ENCODE data around the gene PRR33. TPM values are rescaled to one million over a fixed set of nuclear protein-coding genes. Genes with fewer than 3 reads are reported as not detected.

PRR33 gene
- total and polyA plus RNA-seq, 2 donors (not counting 3 experiments of a cell fraction or from before 2014, with no cell fraction given): not detected

DNA sequence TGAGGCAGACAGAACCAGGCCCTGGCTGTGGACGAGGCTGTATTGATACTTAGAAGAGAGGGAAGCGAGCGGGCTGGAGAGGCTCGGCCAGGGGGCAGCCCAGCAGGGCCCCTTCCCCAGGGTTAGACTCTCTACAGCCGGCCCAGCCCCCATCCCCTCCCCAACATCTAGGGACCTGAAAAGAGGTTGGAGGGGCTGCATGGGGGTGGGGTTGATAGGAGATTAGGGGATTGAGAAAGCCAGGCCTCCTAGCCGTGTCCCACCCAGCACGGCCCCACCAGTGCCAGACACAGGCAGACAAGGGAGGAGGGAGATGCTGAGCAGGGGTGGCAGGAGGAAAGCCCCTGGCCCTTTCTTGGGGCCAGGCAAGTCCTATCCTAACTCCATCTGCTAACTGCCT lies 33.1 kb downstream of the PRR33 start:
- no peaks in the 10 kb centered on the region for H3K9me1 ChIP-seq (replicated peaks; ENCODE audit: control insufficient read depth, extremely low read depth, insufficient read depth, low read length)
- H3K4me1 ChIP-seq (ENCODE audit: control insufficient read depth, extremely low read depth, insufficient read depth, low read length): peaks cover 6% of the 10 kb centered on the region
- TF ChIP-seq GATA2 (IDR thresholded peaks at IDR 0.05; ENCODE audit: insufficient read depth, insufficient read length, low read depth, low read length) (no peak), FOS (IDR thresholded peaks at IDR 0.05; ENCODE audit: borderline replicate concordance, insufficient read depth, low read length) (no peak), POLR2A (IDR thresholded peaks at IDR 0.05; ENCODE audit: low read depth, low read length) (no peak), JUN (IDR thresholded peaks at IDR 0.05; ENCODE audit: borderline replicate concordance, insufficient read depth, insufficient read length, low read depth) (no peak), MYC (IDR thresholded peaks at IDR 0.05; ENCODE audit: low read depth, low read length) (no peak), EZH2 (IDR thresholded peaks at IDR 0.05; ENCODE audit: borderline replicate concordance, low read depth, low read length, severe bottlenecking) (no peak), CTCF (IDR thresholded peaks at IDR 0.05; ENCODE audit: extremely low read depth in 1 of 2, insufficient read depth in 1 of 2, low read depth in 1 of 2, low read length in 2 of 2) (no peak), POLR2AphosphoS5 (IDR thresholded peaks at IDR 0.05; ENCODE audit: insufficient read depth, low read depth, low read length) (no peak)
- TF ChIP-seq, protein P1, sequence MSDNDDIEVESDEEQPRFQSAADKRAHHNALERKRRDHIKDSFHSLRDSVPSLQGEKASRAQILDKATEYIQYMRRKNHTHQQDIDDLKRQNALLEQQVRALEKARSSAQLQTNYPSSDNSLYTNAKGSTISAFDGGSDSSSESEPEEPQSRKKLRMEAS (IDR thresholded peaks at IDR 0.05; ENCODE audit: insufficient read depth, insufficient read length): no peak
- FAIRE-seq (no peak), DNase-seq (ENCODE audit: low read depth, low spot score) (no peak)
- no peak overlapping the region for H2AFZ ChIP-seq (ENCODE audit: low read depth, low read length)
- H3K9me3 ChIP-seq (replicated peaks; ENCODE audit: control insufficient read depth, insufficient read depth, low read length): no peaks in the 10 kb centered on the region
- intact Hi-C loops (cut with micrococcal nuclease): no loop called here
- no peak overlapping the region for H3K4me2 ChIP-seq (ENCODE audit: insufficient read depth, low read length)
- H3K9ac ChIP-seq (replicated peaks; ENCODE audit: extremely low read depth, insufficient read depth, low read length): no peak overlapping the region
- no peak overlapping the region for H3K4me3 ChIP-seq (replicated peaks in 1 of 3; ENCODE audit: insufficient read depth in 1 of 3, low read depth in 1 of 3, low read length in 3 of 3)
- no peak overlapping the region for H3K27ac ChIP-seq (ENCODE audit: insufficient read depth, low read depth, low read length)
- no TSS peak for BruUV-seq (replicated peaks)
- H4K20me1 ChIP-seq (replicated peaks; ENCODE audit: control insufficient read depth, extremely low read depth, insufficient read depth, low read length): no peaks in the 10 kb centered on the region
- dilution Hi-C loops (cut with MboI; ENCODE audit: extremely low pct_ligation_motif_present, low sequenced_read_pairs): no loop called here
- ChIA-PET CTCF (interaction anchor here (1.5 to 2.2 kb wide), 2 partner anchors 24 to 27 kb away, joined by 6 to 8 read pairs; no protein-coding TSS in a partner anchor), POLR2A (no interaction called here)
- H3K79me2 ChIP-seq (ENCODE audit: control insufficient read depth, insufficient read depth, low read length): no peaks in the 10 kb centered on the region
- no peaks in the 10 kb centered on the region for H3K27me3 ChIP-seq (ENCODE audit: control insufficient read depth in 2 of 2, insufficient read depth in 2 of 2, low read length in 2 of 2)
- no peaks in the 10 kb centered on the region for H3K36me3 ChIP-seq (ENCODE audit: control insufficient read depth in 2 of 2, extremely low read depth in 1 of 2, insufficient read depth in 2 of 2, low read length in 2 of 2)
